Endothelial cell of umbilical vein (primary cell): ENCODE data around the gene NMS. TPM values are rescaled to one million over a fixed set of nuclear protein-coding genes. Genes with fewer than 3 reads are reported as not detected.

Experiments
- BruUV-seq: library from RNA; stranded (reverse); fragments of 400-500 nt; replicated peaks from 2 replicates; lab custom pipeline; 2021; lab: Mats Ljungman, UMichigan
- CTCF ChIA-PET: fragments of 300-600, 350-600 bp; sonication (Branson Sonifier 250); formaldehyde crosslinking; loops from one replicate; lab custom pipeline; 2021; ENCODE audit warnings: antibody characterized with exemption, inconsistent platforms; lab: Charles Lee
- POLR2A ChIA-PET: fragments of 300-600, 350-600 bp; sonication (Branson Sonifier 250); formaldehyde crosslinking; loops from one replicate; lab custom pipeline; 2021; ENCODE audit warnings: antibody characterized with exemption, inconsistent platforms; lab: Charles Lee
- DNase-seq: peaks from one replicate; pipeline ENCODE4 v3.0.0-alpha.2; 2011; ENCODE audit warnings: low read depth, low spot score
- FAIRE-seq: peaks from 2 replicates; lab custom pipeline; 2011; peaks lifted over from hg19 to GRCh38; lab: Jason Lieb, UNC
- H2AFZ ChIP-seq: 2 replicates; pipeline ENCODE4 v1.6.0; 2012; ENCODE audit warnings: low read depth, low read length, control low read depth, inconsistent platforms
- H3K27ac ChIP-seq: 2 replicates; pipeline ENCODE4 v1.5.1; 2011; ENCODE audit warnings: low read depth, mild to moderate bottlenecking, control low read depth, low read length, moderate library complexity; ENCODE audit not compliant: insufficient read depth
- H3K27me3 ChIP-seq, 2 experiments: 2 replicates each; pipeline versions ENCODE4 v1.6.0 to v1.6.1; 2011; ENCODE audit warnings: low read length in 2 of 2, mixed read lengths in 1 of 2; ENCODE audit not compliant: control insufficient read depth in 2 of 2, insufficient read depth in 2 of 2
- H3K36me3 ChIP-seq, 2 experiments: 2 replicates in 1 of 2; 3 replicates in 1 of 2; pipeline ENCODE4 v1.5.1; 2011; ENCODE audit warnings: low read length in 2 of 2, mild to moderate bottlenecking in 1 of 2, moderate library complexity in 1 of 2; ENCODE audit not compliant: control insufficient read depth in 2 of 2, insufficient read depth in 2 of 2; ENCODE audit errors: extremely low read depth in 1 of 2
- H3K4me1 ChIP-seq: 3 replicates; pipeline ENCODE4 v1.5.1; 2011; ENCODE audit warnings: mild to moderate bottlenecking, low read length; ENCODE audit not compliant: control insufficient read depth, insufficient read depth; ENCODE audit errors: extremely low read depth
- H3K4me2 ChIP-seq: 2 replicates; pipeline ENCODE4 v1.6.1; 2011; ENCODE audit warnings: low read length, control low read depth, mixed read lengths; ENCODE audit not compliant: insufficient read depth
- H3K4me3 ChIP-seq, 3 experiments: fragments of 200-600 bp in 1 of 3; sonication (generic), shearing (Covaris generic) in 1 of 3; replicated peaks in 1 of 3; 2 replicates each; pipeline ENCODE4 v1.5.1; 2011 to 2016; ENCODE audit warnings: control low read depth in 3 of 3, low read length in 3 of 3, mild to moderate bottlenecking in 2 of 3, inconsistent platforms in 1 of 3, low read depth in 1 of 3, moderate library complexity in 1 of 3; ENCODE audit not compliant: insufficient read depth in 1 of 3
- H3K79me2 ChIP-seq: 2 replicates; pipeline ENCODE4 v1.6.0; 2012; ENCODE audit warnings: low read length, inconsistent platforms; ENCODE audit not compliant: control insufficient read depth, insufficient read depth
- H3K9ac ChIP-seq: replicated peaks from 2 replicates; pipeline ENCODE3; 2011; ENCODE audit warnings: low read length, control low read depth; ENCODE audit not compliant: insufficient read depth; ENCODE audit errors: extremely low read depth
- H3K9me1 ChIP-seq: replicated peaks from 3 replicates; pipeline ENCODE4 v1.6.0; 2011; ENCODE audit warnings: mild to moderate bottlenecking, low read length; ENCODE audit not compliant: control insufficient read depth, insufficient read depth; ENCODE audit errors: extremely low read depth
- H3K9me3 ChIP-seq: replicated peaks from 2 replicates; pipeline ENCODE4 v1.5.1; 2012; ENCODE audit warnings: low read length, inconsistent platforms; ENCODE audit not compliant: control insufficient read depth, insufficient read depth
- H4K20me1 ChIP-seq: replicated peaks from 2 replicates; pipeline ENCODE3; 2011; ENCODE audit warnings: mild to moderate bottlenecking, low read length; ENCODE audit not compliant: control insufficient read depth, insufficient read depth; ENCODE audit errors: extremely low read depth
- EZH2 ChIP-seq: IDR thresholded peaks from 2 replicates; pipeline ENCODE4 v1.6.1; 2012; ENCODE audit warnings: borderline replicate concordance, low read depth, mild to moderate bottlenecking, moderate library complexity, low read length, inconsistent platforms; ENCODE audit not compliant: severe bottlenecking
- FOS ChIP-seq: IDR thresholded peaks from 2 replicates; pipeline ENCODE4 v1.6.1; 2011; ENCODE audit warnings: mild to moderate bottlenecking, low read length, moderate library complexity, borderline replicate concordance; ENCODE audit not compliant: insufficient read depth
- GATA2 ChIP-seq: IDR thresholded peaks from 2 replicates; pipeline ENCODE4 v1.7.0; 2011; ENCODE audit warnings: low read depth, mild to moderate bottlenecking, moderate library complexity, mixed read lengths, low read length; ENCODE audit not compliant: insufficient read length, insufficient read depth
- JUN ChIP-seq: IDR thresholded peaks from 2 replicates; pipeline ENCODE4 v1.6.1; 2011; ENCODE audit warnings: borderline replicate concordance, low read depth; ENCODE audit not compliant: insufficient read length, insufficient read depth
- MAX ChIP-seq: IDR thresholded peaks from 2 replicates; pipeline ENCODE4 v1.6.1; 2011; ENCODE audit not compliant: insufficient read depth, insufficient read length
- MYC ChIP-seq: IDR thresholded peaks from one replicate; pipeline ENCODE4 v1.6.1; 2011; ENCODE audit warnings: mild to moderate bottlenecking, low read depth, low read length
- POLR2A ChIP-seq: IDR thresholded peaks from 2 replicates; pipeline ENCODE4 v1.6.1; 2012; ENCODE audit warnings: low read depth, mild to moderate bottlenecking, control low read depth, low read length
- POLR2AphosphoS5 ChIP-seq: IDR thresholded peaks from 2 replicates; pipeline ENCODE4 v1.6.1; 2012; ENCODE audit warnings: low read depth, mild to moderate bottlenecking, control low read depth, low read length, moderate library complexity; ENCODE audit not compliant: insufficient read depth
- dilution Hi-C: fragments of 300-500 bp; cut with MboI; formaldehyde crosslinking; loops from one replicate; pipeline ENCODE4 v1.15.0; 2019; ENCODE audit warnings: low sequenced_read_pairs; ENCODE audit not compliant: extremely low pct_ligation_motif_present
- intact Hi-C: fragments of 100-400 bp; cut with micrococcal nuclease; formaldehyde crosslinking; loops from one replicate; pipeline ENCODE4 v1.10.0; 2022
- polyA plus RNA-seq, 4 experiments: library from polyadenylated mRNA; depleted of rRNA in 3 of 4; stranded (reverse) in 3 of 4; unstranded in 1 of 4; fragments of >200 nt; gene quantifications; 2 replicates each; pipeline versions ENCODE4 v1.2.1 to v1.2.3, GENCODE V29; 2011 to 2012; ENCODE audit warnings: missing spikeins in 1 of 4
- total RNA-seq: library from RNA; stranded (reverse); gene quantifications from 2 replicates; pipeline ENCODE4 v1.2.3, GENCODE V29; 2021

NMS gene
- total and polyA plus RNA-seq, 2 donors (not counting 3 experiments of a cell fraction or from before 2014, with no cell fraction given) = not detected

GRCh38 chr2:100484390-100484789 lies 14.1 kb downstream of the NMS start:
- H4K20me1 ChIP-seq = no peaks in the 10 kb centered on the region
- ChIA-PET POLR2A (no interaction called here), CTCF (no interaction called here)
- no peak for DNase-seq
- intact Hi-C loops (no loop called here), dilution Hi-C loops (no loop called here)
- H3K9ac ChIP-seq = no peak overlapping the region
- H3K79me2 ChIP-seq = no peaks in the 10 kb centered on the region
- no peak overlapping the region for H3K4me3 ChIP-seq
- H3K9me3 ChIP-seq = no peaks in the 10 kb centered on the region
- H3K27ac ChIP-seq = no peak overlapping the region
- no peaks in the 10 kb centered on the region for H3K9me1 ChIP-seq
- H3K36me3 ChIP-seq = no peaks in the 10 kb centered on the region
- H2AFZ ChIP-seq = no peak overlapping the region
- no peaks in the 10 kb centered on the region for H3K4me1 ChIP-seq
- TF ChIP-seq EZH2 = no peak
- no peak for TF ChIP-seq MAX
- TF ChIP-seq MYC = no peak
- no peak for TF ChIP-seq GATA2
- no peak for FAIRE-seq
- no peaks in the 10 kb centered on the region for H3K27me3 ChIP-seq
- H3K4me2 ChIP-seq = no peak overlapping the region
- no TSS peak for BruUV-seq

GRCh38 chr2:100485396-100485795 lies 15.1 kb downstream of the NMS start:
- CTCF ChIA-PET = no interaction called here
- dilution Hi-C loops = no loop called here
- POLR2A ChIA-PET = no interaction called here

More at GRCh38 chr2:100485396-100485795, 15.1 kb downstream of the NMS start:
- Histone ChIP-seq H3K9ac (no peak overlapping the region), H3K79me2 (no peaks in the 10 kb centered on the region), H4K20me1 (no peaks in the 10 kb centered on the region), H3K27ac (no peak overlapping the region), H3K9me3 (no peaks in the 10 kb centered on the region), H2AFZ (no peak overlapping the region), H3K4me1 (no peaks in the 10 kb centered on the region), H3K4me2 (no peak overlapping the region), H3K36me3 (no peaks in the 10 kb centered on the region), H3K4me3 (no peak overlapping the region), H3K27me3 (no peaks in the 10 kb centered on the region), H3K9me1 (no peaks in the 10 kb centered on the region)
- intact Hi-C loops = no loop called here
- BruUV-seq = no TSS peak
- no peak for TF ChIP-seq MYC
- TF ChIP-seq POLR2A = no peak
- TF ChIP-seq JUN = no peak
- no peak for TF ChIP-seq POLR2AphosphoS5
- no peak for TF ChIP-seq MAX
- no peak for TF ChIP-seq GATA2
- no peak for TF ChIP-seq FOS
- no peak for TF ChIP-seq EZH2
- DNase-seq (no peak), FAIRE-seq (no peak)
